Psoas muscle (tissue), 8 donors: Measurements from ENCODE around the gene DCAF10. TPM values are rescaled to one million over a fixed set of nuclear protein-coding genes. Genes with fewer than 3 reads are reported as not detected.

Experiments used
- ATAC-seq, 4 donors: fragments of 200-7000 bp; cut with Tn5 transposase; one replicate each; pipeline ENCODE4 v1.9.1; 2020; ENCODE audit warnings: moderate library complexity in 3 of 4, mild to moderate bottlenecking in 2 of 4
- DNase-seq, 2 donors: peaks; one replicate each; pipeline ENCODE4 v3.0.0-alpha.2; 2020
- H3K27ac ChIP-seq: fragments of 200-600 bp; one replicate; pipeline ENCODE4 v1.8.0; 2022
- H3K27me3 ChIP-seq, 3 donors: fragments of 200-600 bp in 1 of 3; one replicate each; pipeline versions ENCODE4 v1.6.1 to v1.8.0; 2013 to 2022; ENCODE audit warnings: low read length in 2 of 3, mild to moderate bottlenecking in 2 of 3, moderate library complexity in 1 of 3; ENCODE audit not compliant: insufficient read depth in 3 of 3
- H3K36me3 ChIP-seq, 2 donors: fragments of 200-600 bp in 1 of 2; one replicate each; pipeline versions ENCODE4 v1.6.1 to v1.8.0; 2013 to 2022; ENCODE audit warnings: low read depth in 1 of 2, mild to moderate bottlenecking in 1 of 2, moderate library complexity in 1 of 2; ENCODE audit not compliant: insufficient read depth in 1 of 2
- H3K4me1 ChIP-seq: fragments of 200-600 bp; one replicate; pipeline ENCODE4 v1.8.0; 2022
- H3K4me3 ChIP-seq: fragments of 200-600 bp; one replicate; pipeline ENCODE4 v1.8.0; 2022; ENCODE audit warnings: mild to moderate bottlenecking
- H3K9me3 ChIP-seq: fragments of 200-600 bp; one replicate; pipeline ENCODE4 v1.8.0; 2022
- CTCF ChIP-seq: fragments of 200-600 bp; IDR thresholded peaks from one replicate; pipeline ENCODE4 v1.8.0; 2022; ENCODE audit warnings: antibody characterized with exemption
- WGBS, 3 donors: extraction: QIAGEN DNeasy Blood & Tissue Kit; methylation state at CpG; one replicate each; pipeline versions ENCODE4 v1.1.6 to v1.1.7; 2013; 5-methylcytosine and 5-hydroxymethylcytosine counted together
- intact Hi-C, 2 donors: fragments of 100-400 bp; cut with DNase I; formaldehyde crosslinking; loops; one replicate each; pipeline versions ENCODE4 v1.11.0 to v1.14.2; 2022
- polyA plus RNA-seq, 3 donors: library from polyadenylated mRNA; stranded (reverse); fragments of 200-250 nt; gene quantifications; one replicate each; pipeline ENCODE4 v1.2.3, GENCODE V29; 2013
- total RNA-seq, 4 donors: library from RNA; stranded (reverse); fragmentation: NEBNext Ultra II Directional in 2 of 4; extraction: Animal tissue kit (Norgen Biotek cat#: 25700) in 2 of 4; gene quantifications; one replicate each; pipeline versions ENCODE4 v1.2.1 to v1.2.4, GENCODE V29; 2021 to 2023
- donor health status: healthy with polysubstance abuse.
- donor health status: DM: no; HTN: no; CAD: no; lungs with moderate emphysema.
- donor health status: Bipolar disorder and iron deficiency.
- donor health status: healthy.
- donor health status: DM: yes; HTN: yes; CAD: no.
- donor health status: DM: no; HTN: no; CAD: no.
- donor health status: DM: no; HTN: no; CAD: no.
- donor health status: DM: yes; HTN: yes; CAD: no.

The DCAF10 gene
- total and polyA plus RNA-seq, 7 donors: 9.7 to 27.2 (median 20.2) TPM

- 96 to 97% (median 97%) methylated on average over 4 of the region's 4 CpGs for WGBS, 3 donors
- Histone ChIP-seq H3K4me3 (no peak overlapping the region), H3K9me3 (no peaks in the 10 kb centered on the region), H3K27me3 (no peaks in the 10 kb centered on the region), H3K36me3 (peaks cover 2 to 80% of the 10 kb centered on the region in 2 donors), H3K27ac (no peak overlapping the region), H3K4me1 (no peaks in the 10 kb centered on the region)
- intact Hi-C loops: no loop called here
- ATAC-seq (no peak), DNase-seq (no peak)
- no peak for TF ChIP-seq CTCF
These were observed 27.0 kb downstream of the DCAF10 start for GRCh38 chr9:37827483-37828165.

GRCh38 chr9:37835821-37836220 is 35.2 kb downstream of the DCAF10 start:
- H3K4me1 ChIP-seq: no peaks in the 10 kb centered on the region
- H3K36me3 ChIP-seq: peaks cover 0 to 21% of the 10 kb centered on the region in 2 donors
- ATAC-seq (no peak), DNase-seq (no peak)
- intact Hi-C loops: no loop called here
- no peak overlapping the region for H3K27ac ChIP-seq
- TF ChIP-seq CTCF: no peak
- H3K4me3 ChIP-seq: no peak overlapping the region
- no peaks in the 10 kb centered on the region for H3K27me3 ChIP-seq
- 93 to 97% (median 96%) methylated on average over 13 of the region's 13 CpGs for WGBS, 3 donors
- H3K9me3 ChIP-seq: no peaks in the 10 kb centered on the region

GRCh38 chr9:37836386-37836785 is 35.8 kb downstream of the DCAF10 start:
- Histone ChIP-seq H3K4me3 (no peak overlapping the region), H3K9me3 (no peaks in the 10 kb centered on the region), H3K27ac (no peak overlapping the region), H3K27me3 (no peaks in the 10 kb centered on the region), H3K4me1 (no peaks in the 10 kb centered on the region), H3K36me3 (peaks cover 0 to 21% of the 10 kb centered on the region in 2 donors)
- no peak for DNase-seq
- 93 to 97% (median 95%) methylated on average over 2 of the region's 2 CpGs for WGBS, 3 donors
- intact Hi-C loops: no loop called here
- ATAC-seq: no peak
- no peak for TF ChIP-seq CTCF

- Histone ChIP-seq H3K27me3 (no peaks in the 10 kb centered on the region), H3K4me1 (no peaks in the 10 kb centered on the region), H3K27ac (no peak overlapping the region), H3K36me3 (peaks cover 0 to 38% of the 10 kb centered on the region in 2 donors), H3K9me3 (no peaks in the 10 kb centered on the region), H3K4me3 (no peak overlapping the region)
- intact Hi-C loops: no loop called here
- no peak for TF ChIP-seq CTCF
- DNase-seq (no peak), ATAC-seq (no peak)
- WGBS, 3 donors: 96 to 97% (median 97%) methylated on average over 3 of the region's 3 CpGs
These were observed 39.2 kb downstream of the DCAF10 start for GRCh38 chr9:37839496-37840461.
